ENCODE results near the gene HECTD4. TPM values are rescaled to one million over a fixed set of nuclear protein-coding genes. Genes with fewer than 3 reads are reported as not detected.

Gene HECTD4
- polyA plus RNA-seq, 1 donor from 2014 or later = 15.8 TPM

DNA sequence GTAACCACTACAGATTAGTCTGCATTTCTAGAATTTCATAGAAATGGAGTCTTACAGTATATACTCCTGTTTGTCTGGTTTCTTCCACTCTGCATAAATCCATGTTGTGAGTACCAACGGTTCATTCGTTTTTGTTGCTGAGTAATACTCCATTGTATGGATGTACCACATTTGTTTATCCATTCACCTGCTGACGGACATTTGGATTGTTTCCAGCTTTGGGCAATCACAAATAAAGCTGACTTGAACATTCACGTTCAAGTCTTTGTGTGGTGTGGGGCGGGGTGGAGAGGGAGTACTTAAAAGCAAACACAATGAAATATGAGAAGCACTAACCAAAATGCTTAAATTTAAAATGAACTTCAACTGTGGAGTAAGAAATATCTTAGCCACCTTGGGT is 7.1 kb downstream of the HECTD4 start:
- Histone ChIP-seq H3F3A (ENCODE audit: insufficient read depth, low read length, poor library complexity, severe bottlenecking) (no peaks in the 10 kb centered on the region), H4K20me1 (ENCODE audit: insufficient read depth) (no peaks in the 10 kb centered on the region), H3K79me2 (replicated peaks; ENCODE audit: insufficient read depth, low read length) (peaks cover 85% of the 10 kb centered on the region)

DNA sequence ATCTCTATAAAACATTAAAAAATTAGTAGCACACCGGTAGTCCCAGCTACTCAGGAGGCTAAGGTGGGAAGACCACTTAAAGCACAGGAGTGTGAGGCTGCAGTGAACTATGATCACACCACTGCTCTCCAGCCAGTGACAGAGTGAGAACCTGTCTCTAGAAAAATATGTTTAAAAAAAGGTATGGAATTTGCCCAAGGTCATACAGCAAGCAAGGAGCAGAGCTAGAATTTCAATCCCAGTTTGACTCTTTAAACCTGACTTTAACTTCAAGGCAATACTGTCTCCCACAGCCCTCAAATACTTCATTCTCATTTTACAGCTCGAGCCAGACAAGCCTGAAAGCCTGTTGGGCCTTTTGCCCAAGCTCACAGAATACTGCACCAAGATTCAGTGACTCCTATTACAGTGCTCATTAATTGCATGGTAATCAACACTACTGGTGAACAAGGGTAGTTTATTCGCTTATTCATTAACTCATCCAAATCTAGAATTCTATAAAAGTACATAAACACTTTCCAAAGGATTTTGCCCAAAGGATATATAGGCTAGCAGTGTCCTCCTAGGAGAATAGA is 8.0 kb downstream of the HECTD4 start:
- Histone ChIP-seq H4K20me1 (ENCODE audit: insufficient read depth) (no peaks in the 10 kb centered on the region), H3K9me3 (ENCODE audit: low read length) (no peaks in the 10 kb centered on the region), H3K9ac (ENCODE audit: low read length) (no peak overlapping the region), H3F3A (ENCODE audit: insufficient read depth, low read length, poor library complexity, severe bottlenecking) (no peaks in the 10 kb centered on the region), H3K36me3 (ENCODE audit: insufficient read depth, low read length) (no peaks in the 10 kb centered on the region), H3K79me2 (replicated peaks; ENCODE audit: insufficient read depth, low read length) (peaks cover 80% of the 10 kb centered on the region), H3K27ac (ENCODE audit: low read length) (no peak overlapping the region), H3K4me2 (ENCODE audit: low read length) (no peak overlapping the region), H2AFZ (ENCODE audit: low read depth, low read length) (no peak overlapping the region), H3K27me3 (ENCODE audit: insufficient read depth, low read depth, low read length) (no peaks in the 10 kb centered on the region), H3K9me2 (ENCODE audit: insufficient read depth, low read length) (no peaks in the 10 kb centered on the region), H3K4me3 (ENCODE audit: low read length) (no peak overlapping the region)
- TF ChIP-seq EZH2 (IDR thresholded peaks at IDR 0.05; ENCODE audit: borderline replicate concordance, insufficient read depth, low read length, poor library complexity, severe bottlenecking) (no peak), POLR2AphosphoS5 (IDR thresholded peaks at IDR 0.05) (no peak), TAF1 (IDR thresholded peaks at IDR 0.05; ENCODE audit: low read depth) (no peak)

More for the DNA sequence above, 7.1 kb downstream of the HECTD4 start:
- no peaks in the 10 kb centered on the region for H3K36me3 ChIP-seq (ENCODE audit: insufficient read depth, low read length)
- no peak overlapping the region for H3K27ac ChIP-seq (ENCODE audit: low read length)
- no peak overlapping the region for H3K4me3 ChIP-seq (ENCODE audit: low read length)
- H3K9me3 ChIP-seq (ENCODE audit: low read length) = no peaks in the 10 kb centered on the region
- no peak overlapping the region for H3K9ac ChIP-seq (ENCODE audit: low read length)
- H3K9me2 ChIP-seq (ENCODE audit: insufficient read depth, low read length) = no peaks in the 10 kb centered on the region
- H2AFZ ChIP-seq (ENCODE audit: low read depth, low read length) = no peak overlapping the region
- no peaks in the 10 kb centered on the region for H3K27me3 ChIP-seq (ENCODE audit: insufficient read depth, low read depth, low read length)
- TF ChIP-seq, protein P1, sequence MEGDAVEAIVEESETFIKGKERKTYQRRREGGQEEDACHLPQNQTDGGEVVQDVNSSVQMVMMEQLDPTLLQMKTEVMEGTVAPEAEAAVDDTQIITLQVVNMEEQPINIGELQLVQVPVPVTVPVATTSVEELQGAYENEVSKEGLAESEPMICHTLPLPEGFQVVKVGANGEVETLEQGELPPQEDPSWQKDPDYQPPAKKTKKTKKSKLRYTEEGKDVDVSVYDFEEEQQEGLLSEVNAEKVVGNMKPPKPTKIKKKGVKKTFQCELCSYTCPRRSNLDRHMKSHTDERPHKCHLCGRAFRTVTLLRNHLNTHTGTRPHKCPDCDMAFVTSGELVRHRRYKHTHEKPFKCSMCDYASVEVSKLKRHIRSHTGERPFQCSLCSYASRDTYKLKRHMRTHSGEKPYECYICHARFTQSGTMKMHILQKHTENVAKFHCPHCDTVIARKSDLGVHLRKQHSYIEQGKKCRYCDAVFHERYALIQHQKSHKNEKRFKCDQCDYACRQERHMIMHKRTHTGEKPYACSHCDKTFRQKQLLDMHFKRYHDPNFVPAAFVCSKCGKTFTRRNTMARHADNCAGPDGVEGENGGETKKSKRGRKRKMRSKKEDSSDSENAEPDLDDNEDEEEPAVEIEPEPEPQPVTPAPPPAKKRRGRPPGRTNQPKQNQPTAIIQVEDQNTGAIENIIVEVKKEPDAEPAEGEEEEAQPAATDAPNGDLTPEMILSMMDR (IDR thresholded peaks at IDR 0.05; ENCODE audit: poor library complexity, severe bottlenecking) = no peak
- TF ChIP-seq EP300 (conservative IDR thresholded peaks at IDR 0.05; ENCODE audit: poor library complexity, severe bottlenecking) (no peak), RAD21 (conservative IDR thresholded peaks at IDR 0.05) (no peak), TAF1 (IDR thresholded peaks at IDR 0.05; ENCODE audit: low read depth) (no peak), POLR2AphosphoS5 (IDR thresholded peaks at IDR 0.05) (no peak), EZH2 (IDR thresholded peaks at IDR 0.05; ENCODE audit: borderline replicate concordance, insufficient read depth, low read length, poor library complexity, severe bottlenecking) (no peak), MXI1 (conservative IDR thresholded peaks at IDR 0.05; ENCODE audit: poor library complexity, severe bottlenecking) (no peak)
- TF ChIP-seq, protein P2, sequence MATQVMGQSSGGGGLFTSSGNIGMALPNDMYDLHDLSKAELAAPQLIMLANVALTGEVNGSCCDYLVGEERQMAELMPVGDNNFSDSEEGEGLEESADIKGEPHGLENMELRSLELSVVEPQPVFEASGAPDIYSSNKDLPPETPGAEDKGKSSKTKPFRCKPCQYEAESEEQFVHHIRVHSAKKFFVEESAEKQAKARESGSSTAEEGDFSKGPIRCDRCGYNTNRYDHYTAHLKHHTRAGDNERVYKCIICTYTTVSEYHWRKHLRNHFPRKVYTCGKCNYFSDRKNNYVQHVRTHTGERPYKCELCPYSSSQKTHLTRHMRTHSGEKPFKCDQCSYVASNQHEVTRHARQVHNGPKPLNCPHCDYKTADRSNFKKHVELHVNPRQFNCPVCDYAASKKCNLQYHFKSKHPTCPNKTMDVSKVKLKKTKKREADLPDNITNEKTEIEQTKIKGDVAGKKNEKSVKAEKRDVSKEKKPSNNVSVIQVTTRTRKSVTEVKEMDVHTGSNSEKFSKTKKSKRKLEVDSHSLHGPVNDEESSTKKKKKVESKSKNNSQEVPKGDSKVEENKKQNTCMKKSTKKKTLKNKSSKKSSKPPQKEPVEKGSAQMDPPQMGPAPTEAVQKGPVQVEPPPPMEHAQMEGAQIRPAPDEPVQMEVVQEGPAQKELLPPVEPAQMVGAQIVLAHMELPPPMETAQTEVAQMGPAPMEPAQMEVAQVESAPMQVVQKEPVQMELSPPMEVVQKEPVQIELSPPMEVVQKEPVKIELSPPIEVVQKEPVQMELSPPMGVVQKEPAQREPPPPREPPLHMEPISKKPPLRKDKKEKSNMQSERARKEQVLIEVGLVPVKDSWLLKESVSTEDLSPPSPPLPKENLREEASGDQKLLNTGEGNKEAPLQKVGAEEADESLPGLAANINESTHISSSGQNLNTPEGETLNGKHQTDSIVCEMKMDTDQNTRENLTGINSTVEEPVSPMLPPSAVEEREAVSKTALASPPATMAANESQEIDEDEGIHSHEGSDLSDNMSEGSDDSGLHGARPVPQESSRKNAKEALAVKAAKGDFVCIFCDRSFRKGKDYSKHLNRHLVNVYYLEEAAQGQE (IDR thresholded peaks at IDR 0.05; ENCODE audit: borderline replicate concordance) = no peak
- no peak overlapping the region for H3K4me2 ChIP-seq (ENCODE audit: low read length)

Data from neural cell (in vitro differentiated cells).